HG03354 (cell line): Measurements from ENCODE around the gene IFT20.
"Not testable (repeated sequence)": the region's sequence is repeated elsewhere in the genome, so short reads cannot be mapped to it uniquely, and the experiment has no call there.

Experiments
- ATAC-seq: cut with Tn5 transposase; IDR thresholded peaks from one replicate; pipeline ENCODE4 v1.9.1; 2021; ENCODE audit warnings: mild to moderate bottlenecking; ENCODE audit not compliant: unreplicated experiment, poor library complexity, severe bottlenecking

The IFT20 gene

DNA sequence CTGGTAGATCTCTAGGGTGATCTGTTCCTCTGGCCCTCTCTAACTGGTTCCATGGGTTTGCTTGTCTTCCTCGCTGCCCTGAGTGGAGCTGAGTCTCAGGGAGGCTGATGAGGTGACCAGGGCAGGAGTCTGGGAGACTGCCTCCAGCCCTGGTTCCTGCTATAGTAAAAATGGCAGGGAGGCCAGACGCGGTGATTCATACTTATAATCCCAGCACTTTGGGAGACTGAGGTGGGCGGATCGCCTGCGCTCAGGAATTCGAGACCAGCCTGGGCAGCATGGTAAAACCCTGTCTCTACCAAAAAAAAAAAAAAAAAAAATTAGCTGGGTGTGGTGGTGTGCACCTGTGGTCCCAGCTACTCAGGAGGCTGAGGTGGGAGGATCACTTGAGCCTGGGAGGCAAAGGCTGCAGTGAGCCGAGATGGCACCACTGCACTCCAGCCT is 3.5 kb upstream of the IFT20 start:
- ATAC-seq = not testable (repeated sequence)

DNA sequence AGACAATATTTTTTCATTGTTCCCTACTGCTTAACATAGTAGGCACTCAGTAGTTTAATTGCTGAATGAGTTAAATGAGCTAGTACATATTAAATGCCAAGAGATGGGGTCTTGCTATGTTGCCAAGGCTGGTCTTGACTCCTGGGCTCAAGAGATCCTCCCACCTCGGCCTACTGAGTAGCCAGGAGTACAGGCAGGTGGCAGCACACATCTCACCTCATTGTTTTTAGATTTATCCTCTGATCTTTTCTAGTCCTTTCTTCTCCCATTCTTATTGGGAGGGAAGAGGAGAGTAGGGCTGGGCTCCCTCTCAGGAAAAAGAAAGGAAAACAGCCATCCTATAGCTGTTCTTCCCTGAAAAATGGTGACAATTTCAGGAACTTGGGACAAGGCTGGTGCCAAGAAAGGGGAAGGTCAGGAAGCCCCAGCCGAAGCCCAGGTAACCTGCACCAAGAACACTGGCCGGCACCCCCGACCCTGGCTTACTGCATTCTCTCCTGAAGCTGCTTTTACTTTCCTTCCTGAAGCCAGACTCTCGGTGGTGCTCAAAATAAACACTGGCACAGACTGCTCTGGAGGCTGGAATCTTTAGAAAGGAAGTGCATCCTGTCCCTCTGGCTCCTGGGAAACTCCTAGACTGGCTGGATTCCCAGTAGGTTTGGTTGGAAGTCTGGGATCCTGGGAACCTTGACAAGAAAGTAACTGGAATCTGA is 2.9 kb upstream of the IFT20 start:
- no peak for ATAC-seq

- no peak for ATAC-seq
Measured at GRCh38 chr17:28335959-28336871, 943 bp upstream of the IFT20 start.

- no peak for ATAC-seq
Measured at GRCh38 chr17:28334666-28335200, 539 bp downstream of the IFT20 start.

DNA sequence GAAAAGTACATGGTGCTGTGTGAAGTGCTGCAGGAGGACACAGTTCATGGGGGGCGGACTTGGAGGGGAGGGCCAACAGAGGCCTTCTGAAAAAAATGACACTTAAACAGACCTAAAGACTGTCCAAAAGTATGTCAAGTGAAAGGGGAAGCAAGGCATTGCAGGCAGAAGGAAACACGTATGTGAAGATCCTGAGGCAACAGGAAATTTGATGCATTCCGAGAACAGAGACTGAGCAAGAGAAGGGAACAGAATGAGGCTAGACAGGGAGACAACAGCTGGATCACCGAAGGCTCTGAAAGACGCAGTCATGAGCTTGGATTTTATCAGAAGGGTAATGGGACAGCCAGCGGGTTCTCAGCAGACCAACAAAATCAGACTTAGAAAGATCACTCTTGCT is 1.1 kb downstream of the IFT20 start:
- ATAC-seq = no peak

DNA sequence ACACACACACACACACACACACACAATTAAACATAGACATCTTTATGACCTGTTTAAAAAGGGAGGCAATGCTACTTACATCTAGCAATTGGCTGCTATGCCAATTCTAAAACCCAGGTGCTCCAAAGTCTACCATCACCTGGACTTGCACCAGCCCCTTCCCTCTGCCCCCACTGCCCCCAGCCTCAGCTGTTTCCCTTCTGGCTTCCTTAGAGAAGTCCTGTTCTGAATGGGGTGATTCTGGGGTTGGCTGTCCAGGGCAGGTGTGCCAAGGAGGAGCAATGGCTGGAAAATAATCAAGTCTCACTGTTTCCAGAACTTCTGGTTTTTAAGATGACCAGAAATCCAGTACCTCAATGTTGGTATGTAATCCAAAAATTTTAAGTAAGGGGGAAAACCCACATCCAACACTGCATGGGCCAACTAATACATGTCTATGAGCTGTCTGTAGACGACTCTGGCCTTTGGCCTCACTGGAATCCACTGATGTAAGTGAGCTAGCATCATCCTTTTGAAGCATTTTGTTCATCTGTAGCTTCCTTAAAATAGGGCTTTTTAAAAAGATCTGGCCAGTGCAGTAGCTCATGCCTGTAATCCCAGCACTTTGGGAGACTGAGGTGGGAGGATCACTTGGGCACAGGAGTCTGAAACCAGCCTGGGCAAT is 2.1 kb downstream of the IFT20 start:
- no peak for ATAC-seq

GRCh38 chr17:28331891-28332420 is 3.3 kb downstream of the IFT20 start:
- no peak for ATAC-seq

- ATAC-seq = no peak
Measured at GRCh38 chr17:28330671-28331070, 4.6 kb downstream of the IFT20 start.

GRCh38 chr17:28328325-28328724 is 6.9 kb downstream of the IFT20 start:
- no peak for ATAC-seq

DNA sequence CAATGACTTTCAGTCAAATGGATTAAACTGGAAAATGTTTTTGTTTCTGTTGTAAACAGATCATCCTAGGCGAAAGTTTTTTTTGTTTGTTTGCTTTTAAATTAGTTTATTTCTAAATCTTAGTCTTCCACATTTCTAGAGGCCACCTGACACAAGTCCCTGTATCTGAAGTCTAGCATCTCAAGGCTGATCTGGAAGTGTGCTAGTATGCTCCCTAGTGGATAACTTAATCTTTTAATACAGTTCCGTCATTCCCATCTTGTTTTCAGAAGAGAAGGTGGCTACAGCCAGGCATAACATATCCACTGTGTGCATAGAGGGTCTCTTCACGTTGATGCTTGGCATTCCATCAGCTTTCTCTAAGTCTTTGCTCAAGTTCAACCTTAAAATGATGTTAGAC is 7.6 kb downstream of the IFT20 start:
- no peak for ATAC-seq

DNA sequence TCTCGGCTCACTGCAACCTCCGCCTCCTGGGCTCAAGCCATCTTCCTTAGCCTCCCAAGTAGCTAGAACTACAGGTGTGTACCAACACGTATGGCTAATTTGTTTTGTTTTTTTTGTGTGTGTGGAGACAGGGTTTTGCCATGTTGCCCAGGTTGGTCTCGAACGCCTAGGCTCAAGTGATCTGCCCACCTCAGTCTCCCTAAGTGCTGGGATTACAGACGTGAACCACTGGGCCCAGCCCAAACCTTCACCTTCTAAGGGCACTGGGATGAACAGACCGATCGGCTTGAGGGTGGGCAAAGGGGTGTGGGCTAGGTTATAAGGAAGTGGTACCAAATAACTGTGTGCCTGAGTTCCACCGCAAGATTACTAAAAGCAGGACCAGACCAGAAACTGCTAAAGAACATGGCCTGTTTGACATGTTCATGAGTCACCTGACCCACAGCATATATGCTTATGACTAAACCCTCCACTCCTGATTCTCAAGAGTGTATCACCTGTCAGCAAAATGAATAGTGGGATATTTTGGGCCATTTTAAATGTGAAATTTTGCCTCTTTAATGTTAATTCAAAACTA is 8.2 kb downstream of the IFT20 start:
- no peak for ATAC-seq

GRCh38 chr17:28326114-28326513 is 9.2 kb downstream of the IFT20 start:
- no peak for ATAC-seq

DNA sequence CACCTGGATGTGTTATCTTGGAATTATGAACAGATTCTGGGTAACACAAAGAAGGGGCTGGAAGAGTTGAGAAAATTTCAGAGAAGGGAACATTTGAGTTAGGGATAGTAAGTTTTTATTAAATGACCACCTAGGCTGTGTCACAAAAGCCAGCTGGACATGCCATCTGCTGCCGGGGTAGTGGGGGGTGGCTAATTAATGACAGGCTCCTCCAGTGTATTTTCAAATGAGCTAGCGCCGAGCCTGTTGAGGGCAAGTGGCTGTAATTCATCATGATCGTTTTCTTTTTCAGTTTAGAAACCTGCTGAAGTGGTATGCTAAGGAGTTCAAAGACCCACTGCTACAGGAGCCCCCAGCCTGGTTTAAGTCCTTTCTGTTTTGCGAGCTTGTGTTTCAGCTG is 10.1 kb downstream of the IFT20 start:
- no peak for ATAC-seq

- no peak for ATAC-seq
Measured at GRCh38 chr17:28324781-28325180, 10.5 kb downstream of the IFT20 start.

GRCh38 chr17:28324267-28324745 is 11.0 kb downstream of the IFT20 start:
- no peak for ATAC-seq

- no peak for ATAC-seq
Measured at GRCh38 chr17:28320215-28321061, 14.8 kb downstream of the IFT20 start.

DNA sequence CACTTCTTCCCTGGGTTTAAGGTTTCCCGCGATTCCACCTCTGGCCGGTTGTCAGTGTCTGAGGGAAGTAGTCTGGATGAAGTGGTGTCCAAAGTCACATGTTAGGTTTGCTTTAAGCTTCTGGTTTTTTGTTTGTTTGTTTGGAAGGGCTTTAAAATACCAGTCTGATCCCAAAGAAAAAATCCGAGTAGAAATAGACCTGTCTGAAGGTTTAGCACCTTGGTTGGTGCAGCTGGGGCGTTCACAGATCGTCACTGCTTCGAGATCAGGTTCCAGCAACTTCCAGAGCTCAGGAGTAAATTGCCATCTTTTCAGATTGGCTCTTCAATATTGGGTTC is 15.7 kb downstream of the IFT20 start:
- no peak for ATAC-seq

- ATAC-seq = peak; percentile 95
Measured at GRCh38 chr17:28318759-28319597, 16.3 kb downstream of the IFT20 start, which contains the start of gene TMEM97. Gene TMEM97 (plus strand): TSS chr17:28319200. CDS start chr17:28319240, 40 bp downstream.
